Stimulated activated CD4-positive, alpha-beta T cell treated with anti-CD3 and anti-CD28 coated beads, Interleukin-12 subunit alpha, Interleukin-12 subunit beta, amount 100 ng/mL, for 4 hours (primary cell): ENCODE measurements around the gene CCDC184.
"Not testable (repeated sequence)": the region's sequence is repeated elsewhere in the genome, so short reads cannot be mapped to it uniquely, and the experiment has no call there.

ENCODE experiments used
- DNase-seq: peaks from one replicate; pipeline ENCODE4 v3.0.0-alpha.2; 2020

The CCDC184 gene

GRCh38 chr12:48216785-48217184 is 33.3 kb downstream of the CCDC184 start:
- DNase-seq = no peak

DNA sequence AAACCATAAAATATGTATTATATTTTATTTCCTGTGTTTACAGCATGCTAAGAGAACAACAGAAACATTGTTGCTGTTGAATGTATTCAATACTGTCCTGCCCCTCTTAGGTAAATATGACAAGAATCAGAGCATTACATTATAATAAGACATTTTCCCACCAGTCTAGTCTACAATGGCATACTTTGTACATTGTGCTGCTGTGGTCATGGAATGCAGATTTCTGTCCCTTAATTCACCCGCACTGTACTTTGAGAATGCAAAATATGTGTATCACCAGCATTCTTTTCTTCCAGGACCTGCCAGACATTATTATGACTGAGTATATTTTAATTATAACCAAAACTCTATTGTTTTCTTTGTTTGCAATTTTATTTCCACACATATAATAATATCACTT is 36.2 kb downstream of the CCDC184 start:
- DNase-seq = no peak

GRCh38 chr12:48220701-48221100 is 37.3 kb downstream of the CCDC184 start:
- no peak for DNase-seq

DNA sequence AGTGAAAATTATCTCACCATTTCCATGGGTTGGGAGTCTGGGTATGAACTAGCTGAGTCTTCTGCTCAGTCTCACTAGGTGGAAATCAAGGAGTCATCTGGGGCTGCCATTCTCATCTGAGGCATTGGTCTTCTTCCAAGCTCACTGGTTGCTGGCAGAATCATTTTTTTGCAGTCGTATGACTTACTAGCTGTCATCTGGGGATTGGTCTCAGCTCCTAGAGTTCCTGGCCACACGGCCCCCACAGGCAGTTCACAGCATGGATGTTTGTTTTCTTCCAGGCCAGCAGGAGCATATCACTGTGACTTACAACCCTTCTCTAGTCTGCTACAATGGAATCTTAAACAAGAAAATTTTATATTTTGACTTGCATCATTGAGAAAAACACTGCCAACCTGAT is 38.2 kb downstream of the CCDC184 start:
- DNase-seq = no peak

- not testable (repeated sequence) for DNase-seq
These were observed 41.1 kb downstream of the CCDC184 start for GRCh38 chr12:48224533-48224932.

DNA sequence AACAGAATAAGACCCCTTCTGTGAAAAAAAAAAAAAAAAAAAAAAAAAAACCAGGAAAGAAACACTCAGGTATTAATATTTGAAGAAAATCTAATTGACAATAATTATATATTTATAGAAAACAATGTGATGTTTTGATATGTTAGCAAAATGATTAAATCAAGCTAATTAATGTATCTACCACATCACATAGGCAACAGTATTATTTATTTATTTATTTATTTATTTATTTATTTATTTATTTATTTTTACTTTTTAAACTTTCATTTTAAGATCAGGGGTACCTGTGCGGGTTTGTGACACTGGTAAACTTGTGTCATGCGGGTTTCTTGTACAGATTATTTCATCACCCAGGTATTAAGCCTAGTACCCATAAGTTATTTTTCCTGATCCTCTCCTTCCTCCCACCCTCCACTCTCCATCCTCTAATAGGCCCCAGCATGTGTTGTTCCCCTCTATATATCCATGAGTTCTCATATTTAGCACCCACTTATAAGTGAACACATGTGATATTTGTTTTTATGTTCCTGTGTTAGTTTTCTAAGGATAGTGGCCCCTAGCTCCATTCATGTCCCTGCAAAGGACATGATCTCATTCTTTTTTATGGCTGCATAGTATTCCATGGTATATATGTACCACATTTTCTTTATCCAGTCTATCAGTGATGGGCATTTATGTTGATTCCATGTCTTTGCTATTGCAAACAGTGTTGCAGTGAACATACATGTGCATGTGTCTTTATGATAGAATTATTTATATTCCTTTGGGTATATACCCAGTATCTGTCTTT is 47.9 kb downstream of the CCDC184 start:
- DNase-seq = not testable (repeated sequence)
